ENCODE data around the gene PID1. TPM values are rescaled to one million over a fixed set of nuclear protein-coding genes. Genes with fewer than 3 reads are reported as not detected.

The PID1 gene
- total and polyA plus RNA-seq, 10 donors: 3.2 to 30.0 (median 14.7) TPM

DNA sequence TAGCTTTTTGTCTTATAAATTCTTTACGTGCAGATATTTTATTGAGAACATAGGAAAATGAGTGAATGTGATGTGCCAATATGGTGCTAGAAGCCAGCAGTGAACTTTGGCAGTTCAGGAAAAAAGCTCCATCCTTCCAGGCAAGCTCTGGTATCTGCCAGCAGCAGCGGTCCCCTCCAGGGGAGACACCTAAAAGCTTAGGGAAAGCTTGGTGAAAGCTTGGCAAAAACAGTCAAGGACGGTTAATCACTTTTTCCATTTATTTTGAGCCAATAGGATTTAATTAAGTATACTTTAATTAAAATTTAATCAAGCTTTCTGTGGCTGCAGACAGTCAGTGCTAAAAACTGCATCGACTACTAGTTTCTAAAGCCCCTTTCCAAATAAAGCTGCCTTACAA is 60.4 kb downstream of the PID1 start:
- no peak overlapping the region for H3K27ac ChIP-seq
- no peaks in the 10 kb centered on the region for H3K4me1 ChIP-seq
- H3K9me3 ChIP-seq: peaks cover 0 to 8% (median 0%) of the 10 kb centered on the region in 8 donors
- no peak overlapping the region for H3K4me3 ChIP-seq
- WGBS, 5 donors: 82 to 88% (median 87%) methylated on average over 4 of the region's 4 CpGs
- intact Hi-C loops (cut with DNase I; ENCODE audit: low total_unique reads): no loop called here
- no peaks in the 10 kb centered on the region for H3K27me3 ChIP-seq (replicated peaks in 1 of 7)
- DNase-seq: no peak
- no peaks in the 10 kb centered on the region for H3K36me3 ChIP-seq
- TF ChIP-seq POLR2AphosphoS5 (IDR thresholded peaks at IDR 0.05): no peak
- TF ChIP-seq POLR2A (IDR thresholded peaks at IDR 0.05): no peak
- TF ChIP-seq, protein P1, sequence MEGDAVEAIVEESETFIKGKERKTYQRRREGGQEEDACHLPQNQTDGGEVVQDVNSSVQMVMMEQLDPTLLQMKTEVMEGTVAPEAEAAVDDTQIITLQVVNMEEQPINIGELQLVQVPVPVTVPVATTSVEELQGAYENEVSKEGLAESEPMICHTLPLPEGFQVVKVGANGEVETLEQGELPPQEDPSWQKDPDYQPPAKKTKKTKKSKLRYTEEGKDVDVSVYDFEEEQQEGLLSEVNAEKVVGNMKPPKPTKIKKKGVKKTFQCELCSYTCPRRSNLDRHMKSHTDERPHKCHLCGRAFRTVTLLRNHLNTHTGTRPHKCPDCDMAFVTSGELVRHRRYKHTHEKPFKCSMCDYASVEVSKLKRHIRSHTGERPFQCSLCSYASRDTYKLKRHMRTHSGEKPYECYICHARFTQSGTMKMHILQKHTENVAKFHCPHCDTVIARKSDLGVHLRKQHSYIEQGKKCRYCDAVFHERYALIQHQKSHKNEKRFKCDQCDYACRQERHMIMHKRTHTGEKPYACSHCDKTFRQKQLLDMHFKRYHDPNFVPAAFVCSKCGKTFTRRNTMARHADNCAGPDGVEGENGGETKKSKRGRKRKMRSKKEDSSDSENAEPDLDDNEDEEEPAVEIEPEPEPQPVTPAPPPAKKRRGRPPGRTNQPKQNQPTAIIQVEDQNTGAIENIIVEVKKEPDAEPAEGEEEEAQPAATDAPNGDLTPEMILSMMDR (IDR thresholded peaks at IDR 0.05 in 8 of 11, conservative IDR thresholded peaks at IDR 0.05 in 3 of 11): no peak

DNA sequence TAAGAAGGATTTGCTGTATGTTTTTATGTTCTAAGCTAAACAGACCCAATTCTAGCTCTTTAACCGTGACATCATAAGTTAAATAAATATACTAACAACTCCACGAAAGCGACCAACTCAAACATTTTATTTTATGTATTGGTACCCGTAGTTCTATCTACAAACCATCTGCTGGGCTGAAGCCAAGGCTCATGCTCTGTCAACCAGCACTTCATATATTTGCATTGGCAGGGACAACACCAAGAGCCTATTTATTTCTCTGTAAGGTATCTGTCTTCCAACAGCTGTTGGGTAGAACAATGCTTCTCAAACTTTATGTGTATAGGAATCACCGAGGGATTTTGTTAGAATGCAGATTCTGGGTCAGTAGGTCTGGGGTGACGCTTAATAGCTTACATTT is 64.5 kb downstream of the PID1 start:
- H3K36me3 ChIP-seq: no peaks in the 10 kb centered on the region
- intact Hi-C loops (cut with DNase I; ENCODE audit: low total_unique reads): no loop called here
- H3K4me3 ChIP-seq: no peak overlapping the region
- WGBS, 5 donors: 75 to 84% (median 78%) methylated on average over 6 of the region's 6 CpGs
- H3K9me3 ChIP-seq: peaks cover 0 to 8% (median 0%) of the 10 kb centered on the region in 8 donors
- TF ChIP-seq, protein P1 (IDR thresholded peaks at IDR 0.05 in 8 of 11, conservative IDR thresholded peaks at IDR 0.05 in 3 of 11): no peak
- no peak for TF ChIP-seq POLR2A (IDR thresholded peaks at IDR 0.05)
- TF ChIP-seq POLR2AphosphoS5 (IDR thresholded peaks at IDR 0.05): no peak
- DNase-seq: no peak
- H3K4me1 ChIP-seq: no peaks in the 10 kb centered on the region
- no peaks in the 10 kb centered on the region for H3K27me3 ChIP-seq (replicated peaks in 1 of 7)
- H3K27ac ChIP-seq: no peak overlapping the region

DNA sequence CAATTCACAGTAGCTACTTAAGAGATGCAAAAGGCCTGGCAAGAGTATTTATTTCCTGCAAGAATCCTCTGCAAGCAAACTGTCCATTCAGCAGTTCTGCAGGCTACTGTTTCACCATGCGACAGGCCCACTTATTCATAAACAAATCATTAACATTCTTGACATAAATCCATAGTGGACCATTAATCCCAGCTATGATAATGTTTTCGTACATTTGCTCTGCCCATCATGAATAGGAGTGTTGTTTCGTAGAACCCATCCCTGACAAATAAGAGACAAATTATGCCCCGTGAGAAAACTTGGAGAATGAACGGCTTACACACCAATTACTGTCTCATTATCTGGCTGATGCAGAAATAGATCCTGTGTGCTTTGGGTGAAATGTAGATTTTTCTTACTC is 65.4 kb downstream of the PID1 start:
- WGBS, 5 donors: 68 to 88% (median 82%) methylated on average over 5 of the region's 5 CpGs

DNA sequence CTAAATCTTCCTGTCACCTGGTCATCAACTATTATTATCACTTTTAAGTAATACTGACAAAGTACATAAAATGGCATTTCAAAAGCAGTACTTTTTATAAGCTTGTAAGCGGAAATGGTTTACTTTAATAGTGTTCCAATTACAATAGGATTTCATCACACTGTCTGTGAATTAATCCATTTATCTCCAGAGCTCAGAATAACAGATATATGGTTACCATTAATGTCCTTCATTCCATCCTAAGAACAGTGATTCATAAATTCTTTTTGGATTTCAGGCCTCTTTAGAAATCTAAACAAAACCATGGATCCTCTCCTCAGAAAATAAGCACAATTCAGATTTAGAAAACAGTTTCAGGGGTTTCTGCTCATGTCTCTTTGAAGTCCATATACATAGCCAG is 68.4 kb downstream of the PID1 start:
- H3K4me1 ChIP-seq: no peaks in the 10 kb centered on the region
- TF ChIP-seq POLR2AphosphoS5 (IDR thresholded peaks at IDR 0.05): no peak
- TF ChIP-seq POLR2A (IDR thresholded peaks at IDR 0.05): no peak
- TF ChIP-seq, protein P1 (IDR thresholded peaks at IDR 0.05 in 8 of 11, conservative IDR thresholded peaks at IDR 0.05 in 3 of 11): no peak
- WGBS, 5 donors: 89 to 96% (median 89%) methylated on average over 1 of the region's 1 CpG

More for the DNA sequence above, 65.4 kb downstream of the PID1 start:
- DNase-seq: no peak
- Histone ChIP-seq H3K4me1 (no peaks in the 10 kb centered on the region), H3K9me3 (peaks cover 0 to 8% (median 0%) of the 10 kb centered on the region in 8 donors), H3K4me3 (no peak overlapping the region), H3K36me3 (no peaks in the 10 kb centered on the region), H3K27ac (no peak overlapping the region), H3K27me3 (replicated peaks in 1 of 7) (no peaks in the 10 kb centered on the region)
- TF ChIP-seq, protein P1 (IDR thresholded peaks at IDR 0.05 in 8 of 11, conservative IDR thresholded peaks at IDR 0.05 in 3 of 11): no peak
- TF ChIP-seq POLR2A (IDR thresholded peaks at IDR 0.05) (no peak), POLR2AphosphoS5 (IDR thresholded peaks at IDR 0.05) (no peak)
- intact Hi-C loops (cut with DNase I; ENCODE audit: low total_unique reads): no loop called here

More for the DNA sequence above, 68.4 kb downstream of the PID1 start:
- no peaks in the 10 kb centered on the region for H3K27me3 ChIP-seq (replicated peaks in 1 of 7)
- DNase-seq: no peak
- intact Hi-C loops (cut with DNase I; ENCODE audit: low total_unique reads): no loop called here
- H3K4me3 ChIP-seq: no peak overlapping the region
- no peaks in the 10 kb centered on the region for H3K36me3 ChIP-seq
- H3K27ac ChIP-seq: no peak overlapping the region
- no peaks in the 10 kb centered on the region for H3K9me3 ChIP-seq
